Erythroblast (primary cell): ENCODE measurements around the gene FTO.

Experiments
- GATA1 ChIP-seq: IDR thresholded peaks from 2 replicates; pipeline ENCODE4 v1.6.1; 2011; ENCODE audit warnings: low read depth, mild to moderate bottlenecking, control low read depth, low read length, moderate library complexity
- POLR2A ChIP-seq: IDR thresholded peaks from 2 replicates; pipeline ENCODE4 v1.6.1; 2011; ENCODE audit warnings: mild to moderate bottlenecking, low read length

DNA sequence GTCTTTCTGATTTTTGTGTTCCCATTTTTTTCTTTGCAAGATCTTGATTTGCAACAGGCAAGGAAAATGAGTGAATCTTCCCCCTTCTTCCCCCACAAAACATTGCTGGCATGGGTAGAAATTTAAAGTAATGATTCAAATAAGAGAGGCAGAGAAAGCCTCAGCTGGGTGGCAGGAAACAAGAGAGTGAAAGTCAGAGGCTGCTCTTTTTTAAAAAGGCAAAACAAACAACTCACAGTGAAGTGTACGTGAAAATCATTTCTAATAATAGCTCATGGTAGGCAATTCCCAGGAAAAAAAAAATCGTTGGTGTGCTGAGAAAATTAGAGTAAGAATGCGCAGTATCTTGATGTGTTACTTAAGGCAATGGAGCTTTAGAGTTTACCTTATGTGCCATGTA lies 229.5 kb downstream of the FTO start:
- TF ChIP-seq POLR2A (no peak), GATA1 (no peak)
